HepG2 (cell line): ENCODE measurements around the gene CEP131. TPM values are rescaled to one million over a fixed set of nuclear protein-coding genes. Genes with fewer than 3 reads are reported as not detected.

ENCODE experiments used
- AKAP8 ChIP-seq: sonication (generic); formaldehyde crosslinking; IDR thresholded peaks from 2 replicates; pipeline ENCODE4 v1.5.1; 2020; ENCODE audit warnings: mild to moderate bottlenecking, missing genetic modification reagents
- DNMT1 ChIP-seq: sonication (generic); formaldehyde crosslinking; IDR thresholded peaks from 2 replicates; pipeline ENCODE4 v1.5.1; 2020; ENCODE audit warnings: mild to moderate bottlenecking, missing genetic modification reagents
- DZIP1 ChIP-seq: sonication (generic); formaldehyde crosslinking; IDR thresholded peaks from 2 replicates; pipeline ENCODE4 v1.5.0; 2020; ENCODE audit warnings: mild to moderate bottlenecking, missing genetic modification reagents
- ERF ChIP-seq: IDR thresholded peaks from 2 replicates; pipeline ENCODE4 v1.6.1; 2018; ENCODE audit warnings: missing biosample characterization, missing genetic modification reagents
- FOXM1 ChIP-seq: sonication (generic); formaldehyde crosslinking; IDR thresholded peaks from 2 replicates; pipeline ENCODE4 v1.5.0; 2020; ENCODE audit warnings: missing genetic modification reagents
- HIC2 ChIP-seq: sonication (generic); formaldehyde crosslinking; IDR thresholded peaks from 2 replicates; pipeline ENCODE4 v1.9.0; 2022; ENCODE audit warnings: low read depth, missing genetic modification reagents
- JARID2 ChIP-seq: sonication (generic); formaldehyde crosslinking; IDR thresholded peaks from 2 replicates; pipeline ENCODE4 v1.8.1; 2023; ENCODE audit warnings: missing genetic modification reagents, inconsistent platforms; ENCODE audit not compliant: insufficient replicate concordance
- KLF11 ChIP-seq: IDR thresholded peaks from 2 replicates; pipeline ENCODE4 v1.6.1; 2016; ENCODE audit warnings: missing compliant biosample characterization
- MEF2D ChIP-seq: sonication (generic); formaldehyde crosslinking; IDR thresholded peaks from 2 replicates; pipeline ENCODE4 v1.5.1; 2020; ENCODE audit warnings: mild to moderate bottlenecking, missing genetic modification reagents
- MYC ChIP-seq: sonication (generic); formaldehyde crosslinking; IDR thresholded peaks from 2 replicates; pipeline ENCODE4 v1.9.0; 2021; ENCODE audit warnings: missing genetic modification reagents, borderline replicate concordance
- NAIF1 ChIP-seq: sonication (generic); formaldehyde crosslinking; IDR thresholded peaks from 2 replicates; pipeline ENCODE4 v1.5.0; 2020; ENCODE audit warnings: mild to moderate bottlenecking, missing genetic modification reagents, borderline replicate concordance
- RARA ChIP-seq: IDR thresholded peaks from 2 replicates; pipeline ENCODE4 v1.6.1; 2016; ENCODE audit warnings: missing genetic modification reagents, missing compliant biosample characterization
- REL ChIP-seq: sonication (generic); formaldehyde crosslinking; conservative IDR thresholded peaks from 2 replicates; pipeline ENCODE4 v1.8.0; 2022; ENCODE audit warnings: mild to moderate bottlenecking, missing genetic modification reagents, moderate library complexity
- SP4 ChIP-seq: sonication (generic); formaldehyde crosslinking; IDR thresholded peaks from 2 replicates; pipeline ENCODE4 v1.8.1; 2023; ENCODE audit warnings: mild to moderate bottlenecking, missing genetic modification reagents
- ZNF329 ChIP-seq: sonication (generic); formaldehyde crosslinking; IDR thresholded peaks from 2 replicates; pipeline ENCODE4 v1.9.0; 2021; ENCODE audit warnings: low read depth, mild to moderate bottlenecking, missing genetic modification reagents
- ZNF501 ChIP-seq: sonication (generic); formaldehyde crosslinking; IDR thresholded peaks from 2 replicates; pipeline ENCODE4 v1.5.1; 2020; ENCODE audit warnings: mild to moderate bottlenecking, moderate library complexity, missing genetic modification reagents
- ZNF75D ChIP-seq: sonication (generic); formaldehyde crosslinking; IDR thresholded peaks from 2 replicates; pipeline ENCODE4 v1.8.1; 2023; ENCODE audit warnings: missing genetic modification reagents, mild to moderate bottlenecking, borderline replicate concordance
- polyA plus RNA-seq, 8 experiments: library from polyadenylated mRNA; depleted of rRNA in 3 of 8; stranded (reverse) in 7 of 8; unstranded in 1 of 8; fragments of >200 nt; fragmentation: Illumina TruSeq in 4 of 8; extraction: Trizol in 4 of 8; gene quantifications; 2 replicates each; pipeline versions ENCODE4 v1.2.1 to v1.2.3, GENCODE V29; 2011 to 2016; ENCODE audit warnings: low read depth in 4 of 8, missing spikeins in 1 of 8, mixed read lengths in 1 of 8; ENCODE audit not compliant: insufficient read depth in 1 of 8
- total RNA-seq, 5 experiments: library from RNA; depleted of rRNA; stranded (reverse); fragments of >200 nt; fragmentation: Illumina TruSeq; extraction: Trizol; gene quantifications; 2 replicates each; pipeline ENCODE4 v1.2.3, GENCODE V29; 2016; ENCODE audit warnings: low read depth in 1 of 5
- TF ChIP-seq, protein P1 (sequence below): sonication (generic); formaldehyde crosslinking; conservative IDR thresholded peaks from 2 replicates; pipeline ENCODE4 v1.8.0; 2022; ENCODE audit warnings: low read depth, missing genetic modification reagents
- TF ChIP-seq, protein P2 (sequence below): sonication (generic); formaldehyde crosslinking; IDR thresholded peaks from 2 replicates; pipeline ENCODE4 v1.5.0; 2020; ENCODE audit warnings: missing genetic modification reagents
- TF ChIP-seq, protein P3 (sequence below): sonication (generic); formaldehyde crosslinking; IDR thresholded peaks from 2 replicates; pipeline ENCODE4 v1.4.0; 2020; ENCODE audit warnings: missing genetic modification reagents, borderline replicate concordance

The CEP131 gene
- total and polyA plus RNA-seq, 2 of the 13 experiments (the other 11 are each of a cell fraction or from before 2014, with no cell fraction given), result 5.0 to 16.8 TPM

DNA sequence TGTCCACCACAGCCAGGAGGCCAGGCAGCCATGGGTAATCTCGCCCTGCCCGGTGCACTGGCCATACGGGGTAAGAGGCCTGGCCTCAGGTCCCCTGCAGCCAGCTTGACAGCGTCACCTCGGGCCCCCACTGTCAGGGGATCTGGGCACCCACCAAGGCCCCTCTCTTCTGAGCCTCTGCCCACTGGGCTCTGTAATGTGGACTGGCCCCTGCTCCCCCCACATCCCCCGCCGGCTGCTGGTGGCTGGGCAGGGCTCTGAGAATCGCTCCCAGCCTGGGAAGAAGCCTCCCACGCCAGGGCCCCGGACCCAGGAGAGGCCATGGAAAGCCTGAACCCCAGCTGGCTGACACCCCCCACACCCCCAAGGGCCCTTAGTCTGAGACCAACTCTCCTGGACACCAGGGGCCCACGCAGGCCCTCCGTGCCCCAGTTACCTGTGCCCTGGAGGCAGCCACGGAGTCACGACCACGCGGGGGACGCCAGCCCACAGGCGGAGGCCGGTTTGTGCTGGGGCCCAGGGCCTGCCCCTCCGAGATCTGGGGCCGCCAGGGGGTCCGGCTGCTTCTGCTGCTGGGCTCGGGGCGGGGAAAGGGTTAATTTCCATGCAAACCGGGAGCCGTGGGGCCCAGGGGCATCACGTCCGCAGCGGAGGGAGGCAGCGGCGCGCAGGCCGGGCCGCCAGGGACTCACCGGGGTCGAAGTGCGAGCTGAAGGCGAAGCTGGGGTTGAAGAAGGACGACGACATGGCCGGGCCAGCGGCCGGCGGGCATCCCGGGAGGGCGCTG lies 57.3 kb downstream of the CEP131 start, which contains the start of gene PVALEF (continued):
- TF ChIP-seq HIC2 (CRISPR knock-in tag) (peak; percentile 81; the same call in 1 of the 2 replicates), DZIP1 (peak; percentile 84), MYC (CRISPR knock-in tag) (no peak; the same call in 1 of the 2 replicates), NAIF1 (CRISPR knock-in tag) (no peak), AKAP8 (no peak), RARA (no peak), ZNF501 (CRISPR knock-in tag) (peak; percentile 74), DNMT1 (no peak), JARID2 (no peak), ZNF75D (CRISPR knock-in tag) (0 out of 2 replicates have a peak, but pooled peaks have one; percentile 47), FOXM1 (CRISPR knock-in tag) (no peak), MEF2D (CRISPR knock-in tag) (peak; percentile 80), SP4 (CRISPR knock-in tag) (peak; percentile 57), REL (CRISPR knock-in tag) (0 out of 2 replicates have a peak, but pooled peaks have one; percentile 72), ZNF329 (CRISPR knock-in tag) (no peak), KLF11 (CRISPR knock-in tag) (no peak), ERF (CRISPR knock-in tag) (0 out of 2 replicates have a peak, but pooled peaks have one; percentile 22)
- TF ChIP-seq, protein P1, sequence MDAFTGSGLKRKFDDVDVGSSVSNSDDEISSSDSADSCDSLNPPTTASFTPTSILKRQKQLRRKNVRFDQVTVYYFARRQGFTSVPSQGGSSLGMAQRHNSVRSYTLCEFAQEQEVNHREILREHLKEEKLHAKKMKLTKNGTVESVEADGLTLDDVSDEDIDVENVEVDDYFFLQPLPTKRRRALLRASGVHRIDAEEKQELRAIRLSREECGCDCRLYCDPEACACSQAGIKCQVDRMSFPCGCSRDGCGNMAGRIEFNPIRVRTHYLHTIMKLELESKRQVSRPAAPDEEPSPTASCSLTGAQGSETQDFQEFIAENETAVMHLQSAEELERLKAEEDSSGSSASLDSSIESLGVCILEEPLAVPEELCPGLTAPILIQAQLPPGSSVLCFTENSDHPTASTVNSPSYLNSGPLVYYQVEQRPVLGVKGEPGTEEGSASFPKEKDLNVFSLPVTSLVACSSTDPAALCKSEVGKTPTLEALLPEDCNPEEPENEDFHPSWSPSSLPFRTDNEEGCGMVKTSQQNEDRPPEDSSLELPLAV (CRISPR knock-in tag), result no peak
- TF ChIP-seq, protein P2, sequence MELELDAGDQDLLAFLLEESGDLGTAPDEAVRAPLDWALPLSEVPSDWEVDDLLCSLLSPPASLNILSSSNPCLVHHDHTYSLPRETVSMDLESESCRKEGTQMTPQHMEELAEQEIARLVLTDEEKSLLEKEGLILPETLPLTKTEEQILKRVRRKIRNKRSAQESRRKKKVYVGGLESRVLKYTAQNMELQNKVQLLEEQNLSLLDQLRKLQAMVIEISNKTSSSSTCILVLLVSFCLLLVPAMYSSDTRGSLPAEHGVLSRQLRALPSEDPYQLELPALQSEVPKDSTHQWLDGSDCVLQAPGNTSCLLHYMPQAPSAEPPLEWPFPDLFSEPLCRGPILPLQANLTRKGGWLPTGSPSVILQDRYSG, result peak; percentile 81; the same call in 1 of the 2 replicates
- TF ChIP-seq, protein P3, sequence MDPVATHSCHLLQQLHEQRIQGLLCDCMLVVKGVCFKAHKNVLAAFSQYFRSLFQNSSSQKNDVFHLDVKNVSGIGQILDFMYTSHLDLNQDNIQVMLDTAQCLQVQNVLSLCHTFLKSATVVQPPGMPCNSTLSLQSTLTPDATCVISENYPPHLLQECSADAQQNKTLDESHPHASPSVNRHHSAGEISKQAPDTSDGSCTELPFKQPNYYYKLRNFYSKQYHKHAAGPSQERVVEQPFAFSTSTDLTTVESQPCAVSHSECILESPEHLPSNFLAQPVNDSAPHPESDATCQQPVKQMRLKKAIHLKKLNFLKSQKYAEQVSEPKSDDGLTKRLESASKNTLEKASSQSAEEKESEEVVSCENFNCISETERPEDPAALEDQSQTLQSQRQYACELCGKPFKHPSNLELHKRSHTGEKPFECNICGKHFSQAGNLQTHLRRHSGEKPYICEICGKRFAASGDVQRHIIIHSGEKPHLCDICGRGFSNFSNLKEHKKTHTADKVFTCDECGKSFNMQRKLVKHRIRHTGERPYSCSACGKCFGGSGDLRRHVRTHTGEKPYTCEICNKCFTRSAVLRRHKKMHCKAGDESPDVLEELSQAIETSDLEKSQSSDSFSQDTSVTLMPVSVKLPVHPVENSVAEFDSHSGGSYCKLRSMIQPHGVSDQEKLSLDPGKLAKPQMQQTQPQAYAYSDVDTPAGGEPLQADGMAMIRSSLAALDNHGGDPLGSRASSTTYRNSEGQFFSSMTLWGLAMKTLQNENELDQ (CRISPR knock-in tag), result no peak
